HepG2 (cell line): Measurements from ENCODE around the gene PSENEN. TPM values are rescaled to one million over a fixed set of nuclear protein-coding genes. Genes with fewer than 3 reads are reported as not detected.

ENCODE experiments used
- GATAD2A ChIP-seq: IDR thresholded peaks from 2 replicates; pipeline ENCODE4 v1.6.1; 2016
- HHEX ChIP-seq: IDR thresholded peaks from 2 replicates; pipeline ENCODE4 v1.6.1; 2016; ENCODE audit warnings: control low read depth
- NAIF1 ChIP-seq: sonication (generic); formaldehyde crosslinking; IDR thresholded peaks from 2 replicates; pipeline ENCODE4 v1.5.0; 2020; ENCODE audit warnings: mild to moderate bottlenecking, missing genetic modification reagents, borderline replicate concordance
- RAD21 ChIP-seq: fragments of 450-650 bp; formaldehyde crosslinking; IDR thresholded peaks from 2 replicates; pipeline ENCODE4 v1.5.0; 2020; ENCODE audit warnings: mild to moderate bottlenecking
- RFX3 ChIP-seq: IDR thresholded peaks from 2 replicates; pipeline ENCODE4 v1.6.1; 2016; ENCODE audit warnings: missing biosample characterization, missing genetic modification reagents
- SP4 ChIP-seq: sonication (generic); formaldehyde crosslinking; IDR thresholded peaks from 2 replicates; pipeline ENCODE4 v1.8.1; 2023; ENCODE audit warnings: mild to moderate bottlenecking, missing genetic modification reagents
- TCF7 ChIP-seq: sonication (generic); IDR thresholded peaks from 2 replicates; pipeline ENCODE4 v1.6.1; 2016; ENCODE audit warnings: antibody characterized with exemption, low read depth
- ZNF101 ChIP-seq: sonication (generic); formaldehyde crosslinking; IDR thresholded peaks from 2 replicates; pipeline ENCODE4 v1.4.0; 2020; ENCODE audit warnings: mild to moderate bottlenecking, low read depth, missing genetic modification reagents, borderline replicate concordance
- ZNF235 ChIP-seq: sonication (generic); formaldehyde crosslinking; IDR thresholded peaks from 2 replicates; pipeline ENCODE4 v1.8.1; 2023; ENCODE audit warnings: mild to moderate bottlenecking, missing genetic modification reagents, borderline replicate concordance
- ZNF251 ChIP-seq: sonication (generic); formaldehyde crosslinking; IDR thresholded peaks from 2 replicates; pipeline ENCODE4 v1.9.0; 2021; ENCODE audit warnings: mild to moderate bottlenecking, missing genetic modification reagents
- ZNF333 ChIP-seq: sonication (generic); formaldehyde crosslinking; IDR thresholded peaks from 2 replicates; pipeline ENCODE4 v1.4.0; 2020; ENCODE audit warnings: mild to moderate bottlenecking, missing genetic modification reagents, borderline replicate concordance
- ZNF34 ChIP-seq: sonication (generic); formaldehyde crosslinking; IDR thresholded peaks from 2 replicates; pipeline ENCODE4 v1.4.0; 2020; ENCODE audit warnings: mild to moderate bottlenecking, missing genetic modification reagents, borderline replicate concordance
- ZNF343 ChIP-seq: sonication (generic); formaldehyde crosslinking; IDR thresholded peaks from 2 replicates; pipeline ENCODE4 v1.4.0; 2020; ENCODE audit warnings: mild to moderate bottlenecking, missing genetic modification reagents
- ZNF547 ChIP-seq: sonication (generic); formaldehyde crosslinking; IDR thresholded peaks from 2 replicates; pipeline ENCODE4 v1.5.1; 2020; ENCODE audit warnings: mild to moderate bottlenecking, missing genetic modification reagents
- ZNF629 ChIP-seq: sonication (generic); formaldehyde crosslinking; conservative IDR thresholded peaks from 2 replicates; pipeline ENCODE4 v1.5.0; 2020; ENCODE audit warnings: missing genetic modification reagents
- ZNF652 ChIP-seq: IDR thresholded peaks from 2 replicates; pipeline ENCODE4 v1.6.1; 2016; ENCODE audit warnings: low read depth, borderline replicate concordance
- ZNF691 ChIP-seq: sonication (generic); formaldehyde crosslinking; IDR thresholded peaks from 2 replicates; pipeline ENCODE4 v1.4.0; 2020; ENCODE audit warnings: missing genetic modification reagents, low read depth, mild to moderate bottlenecking, borderline replicate concordance
- ZNF724P ChIP-seq: sonication (generic); formaldehyde crosslinking; IDR thresholded peaks from 2 replicates; pipeline ENCODE4 v1.8.0; 2022; ENCODE audit warnings: missing genetic modification reagents, borderline replicate concordance
- ZNF746 ChIP-seq: sonication (generic); formaldehyde crosslinking; IDR thresholded peaks from 2 replicates; pipeline ENCODE4 v1.8.0; 2022; ENCODE audit warnings: mild to moderate bottlenecking, missing genetic modification reagents
- ZNF788 ChIP-seq: sonication (generic); formaldehyde crosslinking; IDR thresholded peaks from 2 replicates; pipeline ENCODE4 v1.5.0; 2020; ENCODE audit warnings: mild to moderate bottlenecking, missing genetic modification reagents, borderline replicate concordance
- ZNF878 ChIP-seq: sonication (generic); formaldehyde crosslinking; IDR thresholded peaks from 2 replicates; pipeline ENCODE4 v1.8.1; 2023; ENCODE audit warnings: mild to moderate bottlenecking, missing genetic modification reagents, moderate library complexity
- ZNF891 ChIP-seq: sonication (generic); formaldehyde crosslinking; IDR thresholded peaks from 2 replicates; pipeline ENCODE4 v1.5.0; 2020; ENCODE audit warnings: mild to moderate bottlenecking, missing genetic modification reagents
- polyA plus RNA-seq, 8 experiments: library from polyadenylated mRNA; depleted of rRNA in 3 of 8; stranded (reverse) in 7 of 8; unstranded in 1 of 8; fragments of >200 nt; fragmentation: Illumina TruSeq in 4 of 8; extraction: Trizol in 4 of 8; gene quantifications; 2 replicates each; pipeline versions ENCODE4 v1.2.1 to v1.2.3, GENCODE V29; 2011 to 2016; ENCODE audit warnings: low read depth in 4 of 8, missing spikeins in 1 of 8, mixed read lengths in 1 of 8; ENCODE audit not compliant: insufficient read depth in 1 of 8
- total RNA-seq, 5 experiments: library from RNA; depleted of rRNA; stranded (reverse); fragments of >200 nt; fragmentation: Illumina TruSeq; extraction: Trizol; gene quantifications; 2 replicates each; pipeline ENCODE4 v1.2.3, GENCODE V29; 2016; ENCODE audit warnings: low read depth in 1 of 5
- TF ChIP-seq, protein P1 (sequence below): sonication (generic); formaldehyde crosslinking; IDR thresholded peaks from 2 replicates; pipeline ENCODE4 v1.8.1; 2023; ENCODE audit warnings: mild to moderate bottlenecking, missing genetic modification reagents, borderline replicate concordance
- TF ChIP-seq, protein P2 (sequence below): IDR thresholded peaks from 2 replicates; pipeline ENCODE4 v1.6.1; 2016
- TF ChIP-seq, protein P3 (sequence below): sonication (generic); formaldehyde crosslinking; IDR thresholded peaks from 2 replicates; pipeline ENCODE4 v1.5.1; 2020; ENCODE audit warnings: mild to moderate bottlenecking, missing genetic modification reagents, moderate library complexity

Gene PSENEN
- total and polyA plus RNA-seq, 2 of the 13 experiments (the other 11 are each of a cell fraction or from before 2014, with no cell fraction given), result 16.9 to 34.2 TPM

- no peak; the same call in 1 of the 2 replicates for TF ChIP-seq ZNF652 (CRISPR knock-in tag)
- no peak for TF ChIP-seq ZNF788
- TF ChIP-seq TCF7, result no peak
- TF ChIP-seq ZNF251 (CRISPR knock-in tag), result no peak
- TF ChIP-seq, protein P1, sequence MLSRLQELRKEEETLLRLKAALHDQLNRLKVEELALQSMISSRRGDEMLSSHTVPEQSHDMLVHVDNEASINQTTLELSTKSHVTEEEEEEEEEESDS (CRISPR knock-in tag), result no peak
- 0 out of 2 replicates have a peak, but pooled peaks have one; percentile 63 for TF ChIP-seq NAIF1
- peak; percentile 90 for TF ChIP-seq ZNF891 (CRISPR knock-in tag)
- TF ChIP-seq ZNF343 (CRISPR knock-in tag), result no peak
- no peak for TF ChIP-seq ZNF629 (CRISPR knock-in tag)
- no peak; the same call in 1 of the 2 replicates for TF ChIP-seq ZNF724P (CRISPR knock-in tag)
- no peak for TF ChIP-seq ZNF333 (CRISPR knock-in tag)
- no peak; the same call in 1 of the 2 replicates for TF ChIP-seq ZNF34
- TF ChIP-seq ZNF547, result peak; percentile 53; the same call in 1 of the 2 replicates
- TF ChIP-seq ZNF878 (CRISPR knock-in tag), result no peak; the same call in 1 of the 2 replicates
- TF ChIP-seq, protein P2, sequence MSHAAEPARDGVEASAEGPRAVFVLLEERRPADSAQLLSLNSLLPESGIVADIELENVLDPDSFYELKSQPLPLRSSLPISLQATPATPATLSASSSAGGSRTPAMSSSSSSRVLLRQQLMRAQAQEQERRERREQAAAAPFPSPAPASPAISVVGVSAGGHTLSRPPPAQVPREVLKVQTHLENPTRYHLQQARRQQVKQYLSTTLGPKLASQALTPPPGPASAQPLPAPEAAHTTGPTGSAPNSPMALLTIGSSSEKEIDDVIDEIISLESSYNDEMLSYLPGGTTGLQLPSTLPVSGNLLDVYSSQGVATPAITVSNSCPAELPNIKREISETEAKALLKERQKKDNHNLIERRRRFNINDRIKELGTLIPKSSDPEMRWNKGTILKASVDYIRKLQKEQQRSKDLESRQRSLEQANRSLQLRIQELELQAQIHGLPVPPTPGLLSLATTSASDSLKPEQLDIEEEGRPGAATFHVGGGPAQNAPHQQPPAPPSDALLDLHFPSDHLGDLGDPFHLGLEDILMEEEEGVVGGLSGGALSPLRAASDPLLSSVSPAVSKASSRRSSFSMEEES (CRISPR knock-in tag), result peak; percentile 47; the same call in 1 of the 2 replicates
- no peak for TF ChIP-seq ZNF235
- 0 out of 2 replicates have a peak, but pooled peaks have one; percentile 46 for TF ChIP-seq RAD21 (CRISPR knock-in tag)
- TF ChIP-seq HHEX (CRISPR knock-in tag), result no peak
- TF ChIP-seq, protein P3, sequence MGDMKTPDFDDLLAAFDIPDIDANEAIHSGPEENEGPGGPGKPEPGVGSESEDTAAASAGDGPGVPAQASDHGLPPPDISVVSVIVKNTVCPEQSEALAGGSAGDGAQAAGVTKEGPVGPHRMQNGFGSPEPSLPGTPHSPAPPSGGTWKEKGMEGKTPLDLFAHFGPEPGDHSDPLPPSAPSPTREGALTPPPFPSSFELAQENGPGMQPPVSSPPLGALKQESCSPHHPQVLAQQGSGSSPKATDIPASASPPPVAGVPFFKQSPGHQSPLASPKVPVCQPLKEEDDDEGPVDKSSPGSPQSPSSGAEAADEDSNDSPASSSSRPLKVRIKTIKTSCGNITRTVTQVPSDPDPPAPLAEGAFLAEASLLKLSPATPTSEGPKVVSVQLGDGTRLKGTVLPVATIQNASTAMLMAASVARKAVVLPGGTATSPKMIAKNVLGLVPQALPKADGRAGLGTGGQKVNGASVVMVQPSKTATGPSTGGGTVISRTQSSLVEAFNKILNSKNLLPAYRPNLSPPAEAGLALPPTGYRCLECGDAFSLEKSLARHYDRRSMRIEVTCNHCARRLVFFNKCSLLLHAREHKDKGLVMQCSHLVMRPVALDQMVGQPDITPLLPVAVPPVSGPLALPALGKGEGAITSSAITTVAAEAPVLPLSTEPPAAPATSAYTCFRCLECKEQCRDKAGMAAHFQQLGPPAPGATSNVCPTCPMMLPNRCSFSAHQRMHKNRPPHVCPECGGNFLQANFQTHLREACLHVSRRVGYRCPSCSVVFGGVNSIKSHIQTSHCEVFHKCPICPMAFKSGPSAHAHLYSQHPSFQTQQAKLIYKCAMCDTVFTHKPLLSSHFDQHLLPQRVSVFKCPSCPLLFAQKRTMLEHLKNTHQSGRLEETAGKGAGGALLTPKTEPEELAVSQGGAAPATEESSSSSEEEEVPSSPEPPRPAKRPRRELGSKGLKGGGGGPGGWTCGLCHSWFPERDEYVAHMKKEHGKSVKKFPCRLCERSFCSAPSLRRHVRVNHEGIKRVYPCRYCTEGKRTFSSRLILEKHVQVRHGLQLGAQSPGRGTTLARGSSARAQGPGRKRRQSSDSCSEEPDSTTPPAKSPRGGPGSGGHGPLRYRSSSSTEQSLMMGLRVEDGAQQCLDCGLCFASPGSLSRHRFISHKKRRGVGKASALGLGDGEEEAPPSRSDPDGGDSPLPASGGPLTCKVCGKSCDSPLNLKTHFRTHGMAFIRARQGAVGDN (CRISPR knock-in tag), result peak; percentile 87
- peak; percentile 83 for TF ChIP-seq SP4 (CRISPR knock-in tag)
- no peak for TF ChIP-seq RFX3 (CRISPR knock-in tag)
- TF ChIP-seq ZNF101 (CRISPR knock-in tag), result no peak
- 0 out of 2 replicates have a peak, but pooled peaks have one; percentile 52 for TF ChIP-seq ZNF746 (CRISPR knock-in tag)
- TF ChIP-seq GATAD2A (CRISPR knock-in tag), result peak; percentile 30
- no peak for TF ChIP-seq ZNF691
These were observed 4.8 kb upstream of the PSENEN start (continued) for GRCh38 chr19:35740423-35741202.
